Measurements from ENCODE around the gene DNAJA1.
"Not testable (repeated sequence)": the region's sequence is repeated elsewhere in the genome, so short reads cannot be mapped to it uniquely, and the experiment has no call there.

Gene DNAJA1

DNA sequence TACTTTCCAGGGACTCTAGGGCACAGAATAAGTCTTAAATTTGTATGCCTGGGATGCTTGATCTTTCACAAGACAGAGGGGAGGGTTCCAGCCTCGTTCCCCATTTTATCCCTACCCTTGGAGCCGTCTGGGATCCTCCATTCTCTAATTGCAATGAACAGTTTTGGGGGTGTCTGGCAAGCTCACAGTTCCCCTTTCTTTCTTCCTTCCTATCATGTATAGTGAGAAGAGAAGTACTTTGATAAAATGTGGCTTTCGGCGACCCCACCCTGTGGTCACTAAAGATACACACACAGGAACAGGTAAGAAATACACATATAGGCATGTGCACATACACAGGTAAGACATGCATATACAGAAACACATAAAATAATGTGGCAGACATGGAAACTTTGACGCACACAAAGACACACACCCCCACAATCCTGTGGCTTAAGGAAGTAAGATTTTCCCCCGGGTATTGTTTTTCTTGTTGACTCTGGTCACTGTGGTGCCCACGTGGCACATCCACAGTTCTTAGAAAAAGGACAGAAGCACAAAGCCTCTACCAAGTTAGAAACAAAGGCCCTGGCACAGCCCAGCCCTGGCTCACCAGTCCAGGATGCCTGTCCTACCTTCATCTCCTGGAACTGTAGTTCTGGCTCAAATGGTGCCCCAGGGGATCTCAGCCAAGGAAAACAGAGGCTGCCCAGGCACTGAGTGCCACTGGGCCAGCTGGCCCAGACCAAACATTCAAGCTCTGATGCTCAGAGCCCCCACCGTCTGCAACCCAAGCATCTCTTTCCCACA lies 57.7 kb downstream of the DNAJA1 start:
- no peak for DNase-seq

DNA sequence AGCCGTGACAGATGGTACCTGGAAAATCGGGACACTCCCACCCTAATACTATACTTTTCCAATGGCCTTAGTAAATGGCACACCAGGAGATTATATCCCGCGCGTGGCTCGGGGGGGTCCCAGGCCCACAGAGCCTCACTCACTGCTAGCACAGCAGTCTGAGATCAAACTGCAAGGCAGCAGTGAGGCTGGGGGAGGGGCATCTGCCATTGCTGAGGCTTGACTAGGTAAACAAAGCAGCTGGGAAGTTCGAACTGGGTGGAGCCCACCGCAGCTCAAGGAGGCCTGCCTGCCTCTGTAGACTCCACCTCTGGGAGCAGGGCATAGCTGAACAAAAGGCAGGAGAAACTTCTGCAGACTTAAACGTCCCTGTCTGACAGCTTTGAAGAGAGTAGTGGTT lies 60.6 kb downstream of the DNAJA1 start:
- not testable (repeated sequence) for DNase-seq

Data from activated naive CD4-positive, alpha-beta T cell treated with anti-CD3 and anti-CD28 coated beads, Interleukin-2, amount 50 U/mL, for 16 hours (primary cell).